ENCODE data around the gene AGRN.

The AGRN gene

DNA sequence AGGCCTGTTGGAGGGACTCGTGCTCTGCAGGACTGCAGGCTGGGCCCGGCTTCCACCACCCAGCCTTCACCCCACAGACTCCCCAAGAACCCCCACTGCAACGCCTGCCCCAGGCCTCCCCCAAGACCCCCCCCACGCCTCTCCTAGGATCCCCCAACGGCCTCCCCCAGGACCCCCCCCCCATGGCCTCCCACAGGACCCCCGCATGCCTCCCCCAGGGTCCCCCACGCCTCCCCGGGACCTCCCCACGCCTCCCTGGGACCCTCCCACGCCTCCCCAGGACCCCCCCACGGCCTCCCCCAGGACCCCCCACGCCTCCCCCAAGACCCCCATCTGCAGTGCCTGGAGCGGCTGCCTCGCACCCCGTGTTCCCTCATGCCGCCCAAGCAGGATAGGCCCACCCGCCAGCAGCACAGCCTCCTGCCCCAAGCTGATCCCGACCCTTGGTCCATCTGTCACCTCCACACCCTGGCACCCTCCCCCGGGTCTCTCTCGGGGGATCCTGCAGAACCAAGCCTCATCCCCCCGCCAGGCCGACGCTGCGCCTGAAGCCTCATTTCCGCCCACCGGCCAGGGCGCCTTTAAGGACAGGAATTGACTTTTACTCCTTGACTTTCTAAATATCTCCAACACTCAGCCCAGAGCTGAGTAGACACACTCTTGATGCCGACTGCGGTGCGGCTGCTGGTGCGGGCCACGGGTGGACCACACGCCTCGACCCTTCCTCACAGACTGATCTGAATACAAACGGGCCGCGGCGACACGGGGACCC is 68.3 kb downstream of the AGRN start:
- Histone ChIP-seq H3K4me2 (ENCODE audit: low read depth, low read length) (no peak overlapping the region), H3K36me3 (replicated peaks; ENCODE audit: insufficient read depth, low read length) (no peaks in the 10 kb centered on the region), H3F3A (ENCODE audit: insufficient read depth, low read length) (no peaks in the 10 kb centered on the region), H3K27me3 (replicated peaks; ENCODE audit: insufficient read depth, low read length) (no peaks in the 10 kb centered on the region), H4K20me1 (ENCODE audit: insufficient read depth, low read length) (no peaks in the 10 kb centered on the region), H2AFZ (ENCODE audit: low read length) (no peak overlapping the region), H3K9me2 (replicated peaks; ENCODE audit: insufficient read depth, low read length) (no peaks in the 10 kb centered on the region), H3K4me1 (ENCODE audit: low read length) (no peaks in the 10 kb centered on the region), H3K27ac (ENCODE audit: low read length) (no peak overlapping the region), H3K79me2 (ENCODE audit: low read length) (no peaks in the 10 kb centered on the region), H3K4me3 (ENCODE audit: low read length) (no peak overlapping the region), H3K9me3 (replicated peaks; ENCODE audit: insufficient read depth, low read length) (no peaks in the 10 kb centered on the region), H3K9ac (ENCODE audit: low read length) (no peak overlapping the region)
- no peak for DNase-seq
- TF ChIP-seq EZH2phosphoT487 (IDR thresholded peaks at IDR 0.05; ENCODE audit: low read length) = no peak
- TF ChIP-seq, protein P1, sequence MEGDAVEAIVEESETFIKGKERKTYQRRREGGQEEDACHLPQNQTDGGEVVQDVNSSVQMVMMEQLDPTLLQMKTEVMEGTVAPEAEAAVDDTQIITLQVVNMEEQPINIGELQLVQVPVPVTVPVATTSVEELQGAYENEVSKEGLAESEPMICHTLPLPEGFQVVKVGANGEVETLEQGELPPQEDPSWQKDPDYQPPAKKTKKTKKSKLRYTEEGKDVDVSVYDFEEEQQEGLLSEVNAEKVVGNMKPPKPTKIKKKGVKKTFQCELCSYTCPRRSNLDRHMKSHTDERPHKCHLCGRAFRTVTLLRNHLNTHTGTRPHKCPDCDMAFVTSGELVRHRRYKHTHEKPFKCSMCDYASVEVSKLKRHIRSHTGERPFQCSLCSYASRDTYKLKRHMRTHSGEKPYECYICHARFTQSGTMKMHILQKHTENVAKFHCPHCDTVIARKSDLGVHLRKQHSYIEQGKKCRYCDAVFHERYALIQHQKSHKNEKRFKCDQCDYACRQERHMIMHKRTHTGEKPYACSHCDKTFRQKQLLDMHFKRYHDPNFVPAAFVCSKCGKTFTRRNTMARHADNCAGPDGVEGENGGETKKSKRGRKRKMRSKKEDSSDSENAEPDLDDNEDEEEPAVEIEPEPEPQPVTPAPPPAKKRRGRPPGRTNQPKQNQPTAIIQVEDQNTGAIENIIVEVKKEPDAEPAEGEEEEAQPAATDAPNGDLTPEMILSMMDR (IDR thresholded peaks at IDR 0.05; ENCODE audit: low read length) = no peak

DNA sequence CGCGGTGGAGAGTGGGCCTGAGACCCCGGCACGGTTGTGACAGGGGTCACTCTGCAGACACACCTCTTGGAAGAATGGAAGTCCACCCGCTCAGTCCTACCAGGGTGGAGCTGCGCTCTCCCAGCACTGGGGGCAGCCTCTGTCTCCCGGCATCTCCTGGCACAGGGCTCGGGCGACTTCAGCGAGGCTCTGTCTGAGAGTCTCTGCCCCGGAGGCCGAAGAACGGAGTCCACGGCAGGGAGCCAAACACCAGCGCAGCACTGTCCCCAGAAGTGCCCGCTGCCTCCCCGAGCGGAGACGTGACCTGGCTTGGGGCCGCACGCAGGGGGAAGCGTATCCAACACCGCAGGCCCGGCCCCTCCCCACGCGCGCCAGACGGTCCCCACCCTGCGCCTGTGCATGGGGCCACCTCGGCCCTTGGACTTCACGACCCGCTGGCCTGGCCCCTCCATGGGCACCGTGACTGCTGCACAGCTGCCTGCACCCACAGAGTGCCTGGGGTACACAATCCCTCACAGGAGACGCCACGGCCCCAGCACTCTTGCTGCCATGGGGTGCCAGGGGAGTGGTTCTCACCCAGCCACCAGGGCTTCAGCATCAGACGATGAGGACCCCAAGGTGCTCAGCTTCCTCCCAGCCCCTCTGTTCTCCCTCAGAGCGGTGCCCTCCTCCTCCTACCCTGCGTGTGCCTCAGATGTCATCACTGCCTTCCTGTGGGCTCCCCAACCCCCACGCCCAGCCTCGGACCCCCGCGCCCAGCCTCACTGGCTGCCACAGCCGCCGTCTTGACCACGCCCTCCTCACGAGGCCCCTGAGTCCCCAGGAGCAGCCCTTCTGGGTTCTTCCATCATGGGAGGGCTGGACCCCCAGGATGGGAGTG is 69.1 kb downstream of the AGRN start:
- H3K4me2 ChIP-seq (ENCODE audit: low read depth, low read length) = no peak overlapping the region
- H3K9ac ChIP-seq (ENCODE audit: low read length) = no peak overlapping the region
- H2AFZ ChIP-seq (ENCODE audit: low read length) = no peak overlapping the region
- no peaks in the 10 kb centered on the region for H3K79me2 ChIP-seq (ENCODE audit: low read length)
- no peaks in the 10 kb centered on the region for H3K27me3 ChIP-seq (replicated peaks; ENCODE audit: insufficient read depth, low read length)
- no peak overlapping the region for H3K4me3 ChIP-seq (ENCODE audit: low read length)
- no peaks in the 10 kb centered on the region for H3F3A ChIP-seq (ENCODE audit: insufficient read depth, low read length)
- DNase-seq = no peak
- H3K9me2 ChIP-seq (replicated peaks; ENCODE audit: insufficient read depth, low read length) = no peaks in the 10 kb centered on the region
- H3K36me3 ChIP-seq (replicated peaks; ENCODE audit: insufficient read depth, low read length) = no peaks in the 10 kb centered on the region
- no peaks in the 10 kb centered on the region for H4K20me1 ChIP-seq (ENCODE audit: insufficient read depth, low read length)
- no peaks in the 10 kb centered on the region for H3K9me3 ChIP-seq (replicated peaks; ENCODE audit: insufficient read depth, low read length)
- TF ChIP-seq, protein P1 (IDR thresholded peaks at IDR 0.05; ENCODE audit: low read length) = no peak
- TF ChIP-seq EZH2phosphoT487 (IDR thresholded peaks at IDR 0.05; ENCODE audit: low read length) (no peak), EZH2 (optimal IDR thresholded peaks at IDR 0.05; ENCODE audit: low read depth, low read length) (no peak)
- H3K27ac ChIP-seq (ENCODE audit: low read length) = no peak overlapping the region
- no peaks in the 10 kb centered on the region for H3K4me1 ChIP-seq (ENCODE audit: low read length)

DNA sequence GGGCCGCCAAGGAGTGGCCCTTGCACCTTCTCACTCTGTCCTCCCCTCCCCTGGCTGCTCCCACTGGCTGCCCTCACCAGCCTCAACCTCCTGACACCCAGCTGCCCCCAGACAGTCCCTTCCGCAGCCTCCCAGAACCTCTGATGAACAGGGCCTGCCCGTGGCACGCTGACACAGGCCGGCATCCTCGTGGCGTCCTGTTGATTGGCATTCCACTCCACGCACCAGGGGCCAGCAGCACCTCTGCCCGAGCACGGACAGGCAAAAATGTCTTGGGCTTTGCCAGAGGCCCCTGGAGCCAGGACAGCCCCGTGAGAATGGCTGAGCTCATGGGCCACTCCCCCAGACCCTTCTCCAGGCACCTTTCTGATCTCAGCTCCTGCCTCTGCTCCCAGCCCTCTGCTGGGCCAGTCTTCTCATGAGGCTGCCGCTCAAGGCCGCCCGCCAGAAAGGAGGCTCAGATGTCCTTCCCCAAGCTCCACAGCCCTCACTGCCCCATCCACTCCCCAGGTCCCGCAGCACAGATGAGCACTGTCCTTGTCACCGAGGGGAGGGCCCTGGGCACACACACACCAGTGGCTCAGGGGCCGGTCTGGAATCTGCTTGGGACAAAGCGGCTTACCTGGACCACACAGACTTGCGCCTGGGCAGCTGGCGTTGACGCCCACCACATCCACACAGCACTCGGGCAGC is 70.0 kb downstream of the AGRN start:
- no peak overlapping the region for H3K4me3 ChIP-seq (ENCODE audit: low read length)

More for the DNA sequence above, 70.0 kb downstream of the AGRN start:
- H3K9me2 ChIP-seq (replicated peaks; ENCODE audit: insufficient read depth, low read length) = no peaks in the 10 kb centered on the region
- no peaks in the 10 kb centered on the region for H3K4me1 ChIP-seq (ENCODE audit: low read length)
- no peak overlapping the region for H3K4me2 ChIP-seq (ENCODE audit: low read depth, low read length)
- no peak for DNase-seq
- no peak overlapping the region for H2AFZ ChIP-seq (ENCODE audit: low read length)
- no peaks in the 10 kb centered on the region for H3K79me2 ChIP-seq (ENCODE audit: low read length)
- no peak overlapping the region for H3K9ac ChIP-seq (ENCODE audit: low read length)
- no peaks in the 10 kb centered on the region for H3F3A ChIP-seq (ENCODE audit: insufficient read depth, low read length)
- H4K20me1 ChIP-seq (ENCODE audit: insufficient read depth, low read length) = no peaks in the 10 kb centered on the region
- no peaks in the 10 kb centered on the region for H3K27me3 ChIP-seq (replicated peaks; ENCODE audit: insufficient read depth, low read length)
- H3K9me3 ChIP-seq (replicated peaks; ENCODE audit: insufficient read depth, low read length) = no peaks in the 10 kb centered on the region
- H3K27ac ChIP-seq (ENCODE audit: low read length) = no peak overlapping the region
- no peak for TF ChIP-seq EZH2 (optimal IDR thresholded peaks at IDR 0.05; ENCODE audit: low read depth, low read length)
- TF ChIP-seq, protein P1 (IDR thresholded peaks at IDR 0.05; ENCODE audit: low read length) = no peak
- no peak for TF ChIP-seq EZH2phosphoT487 (IDR thresholded peaks at IDR 0.05; ENCODE audit: low read length)
- H3K36me3 ChIP-seq (replicated peaks; ENCODE audit: insufficient read depth, low read length) = no peaks in the 10 kb centered on the region

Measured in MM.1S (cell line).